ENCODE measurements around the gene LGALS3BP. TPM values are rescaled to one million over a fixed set of nuclear protein-coding genes. Genes with fewer than 3 reads are reported as not detected.

LGALS3BP gene
- total and polyA plus RNA-seq, 4 donors = 183 to 479 (median 245) TPM

DNA sequence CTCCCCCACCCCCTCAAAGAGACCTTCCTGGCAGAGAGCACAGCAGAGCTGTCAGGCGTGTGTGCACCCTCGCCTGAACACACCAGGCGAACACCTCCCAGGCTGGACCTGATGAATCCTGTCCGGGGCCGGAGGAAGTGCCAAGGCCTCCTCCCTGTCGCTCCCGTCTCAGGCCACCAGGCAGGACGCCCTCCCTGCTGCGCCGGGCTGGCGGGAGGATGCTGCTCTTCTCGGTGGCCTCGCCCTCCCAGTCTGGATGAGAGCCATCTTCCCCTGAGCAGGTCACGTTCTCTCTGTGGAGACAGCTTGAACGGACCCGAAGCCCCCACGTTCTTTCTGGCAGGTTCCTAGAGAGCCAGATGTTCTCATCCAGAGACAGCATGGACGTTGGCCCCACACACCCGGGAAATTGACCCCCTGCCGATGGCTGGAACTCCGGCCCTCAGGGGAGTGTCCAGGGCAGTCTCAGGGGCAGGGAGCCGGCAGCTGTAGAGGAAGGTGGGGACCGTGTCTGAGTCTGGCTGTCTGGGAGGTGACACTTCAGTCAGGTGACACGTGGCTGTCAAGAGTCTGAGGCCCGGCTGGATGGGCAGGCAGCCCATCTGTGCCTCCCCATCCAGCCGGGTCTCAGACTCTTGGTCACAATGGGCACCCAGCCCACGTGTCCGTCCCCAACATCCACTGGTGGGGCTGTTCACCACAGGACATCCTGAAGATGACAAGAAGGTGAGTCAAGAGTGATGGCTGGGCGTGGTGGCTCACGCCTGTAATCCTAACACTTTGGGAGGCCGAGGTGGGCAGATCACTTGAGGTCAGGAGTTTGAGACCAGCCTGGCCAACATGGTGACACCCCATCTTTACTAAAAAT lies 49.6 kb downstream of the LGALS3BP start:
- no peaks in the 10 kb centered on the region for H3K27me3 ChIP-seq (ENCODE audit: control insufficient read depth in 3 of 3, insufficient read depth in 3 of 3, low read length in 2 of 3)
- no peak for ATAC-seq (ENCODE audit: insufficient read depth, low FRiP score)
- H3K4me3 ChIP-seq = no peak overlapping the region
- TF ChIP-seq, protein P1, sequence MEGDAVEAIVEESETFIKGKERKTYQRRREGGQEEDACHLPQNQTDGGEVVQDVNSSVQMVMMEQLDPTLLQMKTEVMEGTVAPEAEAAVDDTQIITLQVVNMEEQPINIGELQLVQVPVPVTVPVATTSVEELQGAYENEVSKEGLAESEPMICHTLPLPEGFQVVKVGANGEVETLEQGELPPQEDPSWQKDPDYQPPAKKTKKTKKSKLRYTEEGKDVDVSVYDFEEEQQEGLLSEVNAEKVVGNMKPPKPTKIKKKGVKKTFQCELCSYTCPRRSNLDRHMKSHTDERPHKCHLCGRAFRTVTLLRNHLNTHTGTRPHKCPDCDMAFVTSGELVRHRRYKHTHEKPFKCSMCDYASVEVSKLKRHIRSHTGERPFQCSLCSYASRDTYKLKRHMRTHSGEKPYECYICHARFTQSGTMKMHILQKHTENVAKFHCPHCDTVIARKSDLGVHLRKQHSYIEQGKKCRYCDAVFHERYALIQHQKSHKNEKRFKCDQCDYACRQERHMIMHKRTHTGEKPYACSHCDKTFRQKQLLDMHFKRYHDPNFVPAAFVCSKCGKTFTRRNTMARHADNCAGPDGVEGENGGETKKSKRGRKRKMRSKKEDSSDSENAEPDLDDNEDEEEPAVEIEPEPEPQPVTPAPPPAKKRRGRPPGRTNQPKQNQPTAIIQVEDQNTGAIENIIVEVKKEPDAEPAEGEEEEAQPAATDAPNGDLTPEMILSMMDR (IDR thresholded peaks at IDR 0.05; ENCODE audit: control extremely low read depth, extremely low read depth) = no peak
- H3K36me3 ChIP-seq (ENCODE audit: control insufficient read depth in 4 of 4, insufficient read depth in 4 of 4, low read length in 4 of 4) = no peaks in the 10 kb centered on the region
- no peak overlapping the region for H3K9ac ChIP-seq (ENCODE audit: insufficient read depth in 1 of 2, low read length in 2 of 2)
- H3K9me3 ChIP-seq (ENCODE audit: control insufficient read depth in 4 of 4, insufficient read depth in 3 of 4, low read length in 3 of 4) = no peaks in the 10 kb centered on the region
- peaks cover 0 to 22% (median 14%) of the 10 kb centered on the region in 5 donors for H3K4me1 ChIP-seq (ENCODE audit: control insufficient read depth in 5 of 5, insufficient read depth in 5 of 5, low read length in 5 of 5)
- H3K27ac ChIP-seq (ENCODE audit: low read depth in 1 of 2, low read length in 1 of 2) = no peak overlapping the region
- 55 to 72% methylated on average over 31 of the region's 31 CpGs for WGBS, 2 donors
- no peak for DNase-seq

GRCh38 chr17:78925662-78926555 lies 53.8 kb downstream of the LGALS3BP start:
- peaks cover 8 to 30% (median 14%) of the 10 kb centered on the region in 5 donors for H3K4me1 ChIP-seq (ENCODE audit: control insufficient read depth in 5 of 5, insufficient read depth in 5 of 5, low read length in 5 of 5)

DNA sequence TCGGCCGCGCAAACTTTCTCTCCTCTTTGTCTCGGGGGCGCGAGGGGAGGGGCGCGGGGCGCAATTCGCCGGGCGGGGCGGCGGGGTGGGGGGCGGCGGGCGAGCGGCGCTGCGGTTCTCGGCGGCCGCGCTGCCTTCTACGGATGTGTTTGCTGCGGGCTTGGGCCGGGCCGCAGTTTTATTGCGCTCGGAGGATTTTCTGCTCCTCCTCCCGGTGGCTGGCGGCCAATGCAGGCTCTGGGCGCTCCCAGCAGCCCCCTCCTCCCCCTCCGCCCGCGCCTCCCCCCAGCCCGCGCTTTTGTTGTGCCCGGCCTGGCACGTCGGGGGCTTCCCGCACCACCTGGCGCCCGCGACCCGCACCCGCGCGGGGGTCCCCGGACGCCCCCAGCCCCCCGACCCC lies 54.5 kb downstream of the LGALS3BP start, which contains the start of gene TIMP2:
TSS of gene TIMP2 (minus strand) at position 154 of the 400 bp plus-strand sequence. CDS start 299 bp downstream, outside the sequence.
- H3K4me3 ChIP-seq = peak within 1 kb of the TSS; percentile 65
- H3K9ac ChIP-seq (ENCODE audit: insufficient read depth in 1 of 2, low read length in 2 of 2) = peak within 1 kb of the TSS in 1 of 2 donors; percentile 67
- H3K4me1 ChIP-seq (ENCODE audit: control insufficient read depth in 5 of 5, insufficient read depth in 5 of 5, low read length in 5 of 5) = peaks cover 10 to 36% (median 18%) of the 10 kb centered on the region in 5 donors
- TF ChIP-seq, protein P1 (IDR thresholded peaks at IDR 0.05; ENCODE audit: control extremely low read depth, extremely low read depth) = no peak
- 0 to 1% methylated on average over 32 to 52 of the region's 52 CpGs for WGBS, 2 donors
- H3K36me3 ChIP-seq (ENCODE audit: control insufficient read depth in 4 of 4, insufficient read depth in 4 of 4, low read length in 4 of 4) = no peaks in the 10 kb centered on the region
- no peaks in the 10 kb centered on the region for H3K9me3 ChIP-seq (ENCODE audit: control insufficient read depth in 4 of 4, insufficient read depth in 3 of 4, low read length in 3 of 4)
- peak; percentile 95 to 97 (median 95) for DNase-seq
- no peaks in the 10 kb centered on the region for H3K27me3 ChIP-seq (ENCODE audit: control insufficient read depth in 3 of 3, insufficient read depth in 3 of 3, low read length in 2 of 3)
- peak; percentile 65 for ATAC-seq (ENCODE audit: insufficient read depth, low FRiP score)
- peak within 1 kb of the TSS; percentile 67 to 92 for H3K27ac ChIP-seq (ENCODE audit: low read depth in 1 of 2, low read length in 1 of 2)

More at GRCh38 chr17:78925662-78926555, 53.8 kb downstream of the LGALS3BP start:
- TF ChIP-seq, protein P1 (IDR thresholded peaks at IDR 0.05; ENCODE audit: control extremely low read depth, extremely low read depth) = no peak
- peak overlapping the region; percentile 67 to 92 for H3K27ac ChIP-seq (ENCODE audit: low read depth in 1 of 2, low read length in 1 of 2)
- H3K9ac ChIP-seq (ENCODE audit: insufficient read depth in 1 of 2, low read length in 2 of 2) = peak overlapping the region in 1 of 2 donors; percentile 67
- no peaks in the 10 kb centered on the region for H3K27me3 ChIP-seq (ENCODE audit: control insufficient read depth in 3 of 3, insufficient read depth in 3 of 3, low read length in 2 of 3)
- no peak overlapping the region for H3K4me3 ChIP-seq
- 22 to 23% methylated on average over 33 of the region's 33 CpGs for WGBS, 2 donors
- peak; percentile 39 for ATAC-seq (ENCODE audit: insufficient read depth, low FRiP score)
- H3K9me3 ChIP-seq (ENCODE audit: control insufficient read depth in 4 of 4, insufficient read depth in 3 of 4, low read length in 3 of 4) = no peaks in the 10 kb centered on the region
- peak; percentile 89 to 96 (median 95) for DNase-seq
- H3K36me3 ChIP-seq (ENCODE audit: control insufficient read depth in 4 of 4, insufficient read depth in 4 of 4, low read length in 4 of 4) = no peaks in the 10 kb centered on the region
